ENCODE measurements around the gene DTNBP1. TPM values are rescaled to one million over a fixed set of nuclear protein-coding genes. Genes with fewer than 3 reads are reported as not detected.

DTNBP1 gene
- total and polyA plus RNA-seq, 9 donors: 8.4 to 23.6 (median 18.2) TPM

GRCh38 chr6:15628499-15629131, 34.2 kb downstream of the DTNBP1 start:
- WGBS (ENCODE audit: insufficient coverage): 83% methylated on average over 1 of the region's 7 CpGs
- no peaks in the 10 kb centered on the region for H3K27me3 ChIP-seq (ENCODE audit: control insufficient read depth, insufficient read depth, low read length)
- DNase-seq: no peak
- H3K36me3 ChIP-seq (ENCODE audit: control insufficient read depth, insufficient read depth, low read length): no peaks in the 10 kb centered on the region
- H3K9me3 ChIP-seq (replicated peaks; ENCODE audit: control insufficient read depth, low read depth, low read length): no peaks in the 10 kb centered on the region
- H3K4me3 ChIP-seq (ENCODE audit: low read length): no peak overlapping the region
- H3K27ac ChIP-seq (ENCODE audit: low read length): no peak overlapping the region
- H3K4me1 ChIP-seq (ENCODE audit: control insufficient read depth, insufficient read depth, low read length): no peaks in the 10 kb centered on the region

DNA sequence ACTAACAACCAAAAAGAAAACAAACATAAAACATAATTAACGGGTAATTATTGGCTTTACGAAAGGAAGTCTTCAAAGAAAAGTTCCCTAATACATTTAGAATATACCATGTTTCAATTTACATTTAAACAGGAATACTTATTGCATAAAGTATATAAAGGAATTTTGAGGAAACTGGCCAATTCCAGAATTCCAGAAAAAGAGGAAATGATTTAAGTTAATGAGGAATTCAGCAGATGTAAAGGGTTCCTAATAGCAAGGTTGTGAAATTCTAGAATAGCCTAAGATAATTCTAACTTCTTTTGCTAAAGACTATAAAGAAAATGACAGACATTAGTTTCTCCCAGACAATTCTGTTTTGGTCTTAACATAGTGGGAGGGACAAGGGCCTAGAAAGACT, 35.0 kb downstream of the DTNBP1 start:
- Histone ChIP-seq H3K27ac (ENCODE audit: low read length) (no peak overlapping the region), H3K4me1 (ENCODE audit: control insufficient read depth, insufficient read depth, low read length) (peaks cover 2% of the 10 kb centered on the region), H3K27me3 (ENCODE audit: control insufficient read depth, insufficient read depth, low read length) (no peaks in the 10 kb centered on the region), H3K36me3 (ENCODE audit: control insufficient read depth, insufficient read depth, low read length) (no peaks in the 10 kb centered on the region), H3K4me3 (ENCODE audit: low read length) (no peak overlapping the region), H3K9me3 (replicated peaks; ENCODE audit: control insufficient read depth, low read depth, low read length) (no peaks in the 10 kb centered on the region)
- DNase-seq: no peak
- WGBS (ENCODE audit: insufficient coverage): no CpG with 5 or more reads among the region's 2 CpGs

GRCh38 chr6:15626878-15627674, 35.8 kb downstream of the DTNBP1 start:
- 80% methylated on average over 1 of the region's 8 CpGs for WGBS (ENCODE audit: insufficient coverage)
- DNase-seq: peak; percentile 35
- Histone ChIP-seq H3K4me1 (ENCODE audit: control insufficient read depth, insufficient read depth, low read length) (peaks cover 2% of the 10 kb centered on the region), H3K9me3 (replicated peaks; ENCODE audit: control insufficient read depth, low read depth, low read length) (no peaks in the 10 kb centered on the region), H3K27ac (ENCODE audit: low read length) (no peak overlapping the region), H3K4me3 (ENCODE audit: low read length) (no peak overlapping the region), H3K36me3 (ENCODE audit: control insufficient read depth, insufficient read depth, low read length) (no peaks in the 10 kb centered on the region), H3K27me3 (ENCODE audit: control insufficient read depth, insufficient read depth, low read length) (no peaks in the 10 kb centered on the region)

DNA sequence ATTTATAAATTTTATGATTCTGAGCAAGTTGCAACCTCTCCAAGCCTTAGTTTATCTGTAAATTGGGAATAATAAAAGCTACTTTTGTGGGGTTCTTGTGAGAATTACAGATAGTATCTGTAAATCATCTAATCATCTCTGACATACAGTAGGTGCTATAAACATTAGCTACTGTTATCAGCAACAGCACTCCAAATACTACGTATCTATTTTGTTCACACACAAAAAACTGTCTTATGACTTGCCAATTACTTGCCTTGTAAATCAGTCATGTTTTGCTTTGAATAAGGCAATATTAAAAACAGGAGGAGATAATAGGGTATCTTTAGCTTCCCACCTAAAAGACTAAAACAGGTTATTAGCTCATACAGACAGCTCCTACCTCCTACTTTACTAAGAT, 36.7 kb downstream of the DTNBP1 start:
- no peak overlapping the region for H3K27ac ChIP-seq (ENCODE audit: low read length)
- H3K9me3 ChIP-seq (replicated peaks; ENCODE audit: control insufficient read depth, low read depth, low read length): no peaks in the 10 kb centered on the region
- no CpG with 5 or more reads among the region's 1 CpG for WGBS (ENCODE audit: insufficient coverage)
- no peaks in the 10 kb centered on the region for H3K27me3 ChIP-seq (ENCODE audit: control insufficient read depth, insufficient read depth, low read length)
- no peaks in the 10 kb centered on the region for H3K36me3 ChIP-seq (ENCODE audit: control insufficient read depth, insufficient read depth, low read length)
- H3K4me3 ChIP-seq (ENCODE audit: low read length): no peak overlapping the region
- no peak for DNase-seq
- H3K4me1 ChIP-seq (ENCODE audit: control insufficient read depth, insufficient read depth, low read length): peaks cover 6% of the 10 kb centered on the region

GRCh38 chr6:15623276-15624116, 39.3 kb downstream of the DTNBP1 start:
- Histone ChIP-seq H3K4me1 (ENCODE audit: control insufficient read depth, insufficient read depth, low read length) (peaks cover 7% of the 10 kb centered on the region), H3K4me3 (ENCODE audit: low read length) (no peak overlapping the region), H3K27ac (ENCODE audit: low read length) (no peak overlapping the region), H3K36me3 (ENCODE audit: control insufficient read depth, insufficient read depth, low read length) (no peaks in the 10 kb centered on the region), H3K9me3 (replicated peaks; ENCODE audit: control insufficient read depth, low read depth, low read length) (no peaks in the 10 kb centered on the region), H3K27me3 (ENCODE audit: control insufficient read depth, insufficient read depth, low read length) (no peaks in the 10 kb centered on the region)
- WGBS (ENCODE audit: insufficient coverage): 76% methylated on average over 6 of the region's 8 CpGs
- peak; percentile 53 for DNase-seq

GRCh38 chr6:15622045-15622740, 40.6 kb downstream of the DTNBP1 start:
- Histone ChIP-seq H3K9me3 (replicated peaks; ENCODE audit: control insufficient read depth, low read depth, low read length) (no peaks in the 10 kb centered on the region), H3K4me1 (ENCODE audit: control insufficient read depth, insufficient read depth, low read length) (peaks cover 7% of the 10 kb centered on the region), H3K27ac (ENCODE audit: low read length) (peak overlapping the region; percentile 54), H3K27me3 (ENCODE audit: control insufficient read depth, insufficient read depth, low read length) (no peaks in the 10 kb centered on the region), H3K4me3 (ENCODE audit: low read length) (no peak overlapping the region), H3K36me3 (ENCODE audit: control insufficient read depth, insufficient read depth, low read length) (no peaks in the 10 kb centered on the region)
- no peak for DNase-seq
- WGBS (ENCODE audit: insufficient coverage): no CpG with 5 or more reads among the region's 4 CpGs

- Histone ChIP-seq H3K27ac (ENCODE audit: low read length) (peak overlapping the region; percentile 54), H3K9me3 (replicated peaks; ENCODE audit: control insufficient read depth, low read depth, low read length) (no peaks in the 10 kb centered on the region), H3K36me3 (ENCODE audit: control insufficient read depth, insufficient read depth, low read length) (no peaks in the 10 kb centered on the region), H3K4me1 (ENCODE audit: control insufficient read depth, insufficient read depth, low read length) (peaks cover 7% of the 10 kb centered on the region), H3K4me3 (ENCODE audit: low read length) (no peak overlapping the region), H3K27me3 (ENCODE audit: control insufficient read depth, insufficient read depth, low read length) (no peaks in the 10 kb centered on the region)
- peak; percentile 48 for DNase-seq
- 20% methylated on average over 4 of the region's 6 CpGs for WGBS (ENCODE audit: insufficient coverage)
Measured at GRCh38 chr6:15621203-15622044, 41.4 kb downstream of the DTNBP1 start.

DNA sequence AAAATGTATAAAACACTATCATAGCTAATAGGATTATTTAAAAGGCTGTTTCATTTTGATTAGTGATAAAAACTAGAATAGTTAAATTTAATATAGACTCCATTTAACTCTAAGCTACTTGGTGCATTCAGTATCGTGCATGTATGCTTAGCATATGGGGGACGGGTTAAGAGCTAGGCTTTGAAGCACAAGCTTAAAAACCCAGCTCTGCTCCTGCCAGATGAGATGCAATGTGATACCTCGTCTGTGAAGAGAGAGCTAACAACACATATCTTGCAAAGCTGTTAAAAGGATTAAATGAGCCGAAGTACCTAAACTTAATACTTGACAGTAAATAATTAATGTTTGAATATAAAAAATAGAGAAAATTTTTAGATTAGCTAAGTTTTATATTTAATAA, 42.2 kb downstream of the DTNBP1 start:
- no CpG with 5 or more reads among the region's 4 CpGs for WGBS (ENCODE audit: insufficient coverage)
- H3K4me3 ChIP-seq (ENCODE audit: low read length): no peak overlapping the region
- no peaks in the 10 kb centered on the region for H3K9me3 ChIP-seq (replicated peaks; ENCODE audit: control insufficient read depth, low read depth, low read length)
- DNase-seq: peak; percentile 51
- H3K4me1 ChIP-seq (ENCODE audit: control insufficient read depth, insufficient read depth, low read length): peaks cover 7% of the 10 kb centered on the region
- no peaks in the 10 kb centered on the region for H3K27me3 ChIP-seq (ENCODE audit: control insufficient read depth, insufficient read depth, low read length)
- H3K36me3 ChIP-seq (ENCODE audit: control insufficient read depth, insufficient read depth, low read length): no peaks in the 10 kb centered on the region
- no peak overlapping the region for H3K27ac ChIP-seq (ENCODE audit: low read length)

- DNase-seq: no peak
- no peak overlapping the region for H3K4me3 ChIP-seq (ENCODE audit: low read length)
- H3K27ac ChIP-seq (ENCODE audit: low read length): no peak overlapping the region
- H3K9me3 ChIP-seq (replicated peaks; ENCODE audit: control insufficient read depth, low read depth, low read length): no peaks in the 10 kb centered on the region
- WGBS (ENCODE audit: insufficient coverage): no CpG with 5 or more reads among the region's 1 CpG
- peaks cover 1% of the 10 kb centered on the region for H3K36me3 ChIP-seq (ENCODE audit: control insufficient read depth, insufficient read depth, low read length)
- no peaks in the 10 kb centered on the region for H3K27me3 ChIP-seq (ENCODE audit: control insufficient read depth, insufficient read depth, low read length)
- peaks cover 7% of the 10 kb centered on the region for H3K4me1 ChIP-seq (ENCODE audit: control insufficient read depth, insufficient read depth, low read length)
Measured at GRCh38 chr6:15619330-15619729, 43.5 kb downstream of the DTNBP1 start.
